Upper lobe of left lung (tissue), 6 donors: ENCODE results near the gene GPATCH8. TPM values are rescaled to one million over a fixed set of nuclear protein-coding genes. Genes with fewer than 3 reads are reported as not detected.

Experiments
- ATAC-seq, 2 donors: fragments of 200-7000 bp; cut with Tn5 transposase; one replicate each; pipeline ENCODE4 v1.9.1; 2022; ENCODE audit warnings: mild to moderate bottlenecking in 2 of 2, moderate library complexity in 2 of 2; ENCODE audit not compliant: low FRiP score in 2 of 2
- DNase-seq, 2 donors: peaks; one replicate each; pipeline ENCODE4 v3.0.0-alpha.2; 2019 to 2020
- H3K27ac ChIP-seq, 4 donors: fragments of 200-600 bp; sonication (generic); one replicate each; pipeline ENCODE4 v1.5.1; 2016 to 2019
- H3K27me3 ChIP-seq, 4 donors: fragments of 200-600 bp; sonication (generic); one replicate each; pipeline ENCODE4 v1.5.1; 2017 to 2019
- H3K36me3 ChIP-seq, 4 donors: fragments of 200-600 bp; sonication (generic); one replicate each; pipeline ENCODE4 v1.5.1; 2016 to 2019
- H3K4me1 ChIP-seq, 4 donors: fragments of 200-600 bp; sonication (generic); one replicate each; pipeline ENCODE4 v1.5.1; 2018 to 2019
- H3K4me3 ChIP-seq, 4 donors: fragments of 200-600 bp; sonication (generic); one replicate each; pipeline ENCODE4 v1.5.1; 2017 to 2019; ENCODE audit warnings: mild to moderate bottlenecking in 2 of 4, moderate library complexity in 1 of 4
- H3K9me3 ChIP-seq, 4 donors: fragments of 200-600 bp; sonication (generic); one replicate each; pipeline ENCODE4 v1.5.1; 2018 to 2019
- EP300 ChIP-seq, 4 donors: sonication (generic); formaldehyde crosslinking; IDR thresholded peaks; one replicate each; pipeline ENCODE4 v1.5.1; 2017; ENCODE audit warnings: antibody characterized with exemption in 4 of 4, control low read depth in 2 of 4
- POLR2A ChIP-seq, 4 donors: fragments of 450-650 bp; IDR thresholded peaks; one replicate each; pipeline ENCODE4 v1.5.1; 2016 to 2017; ENCODE audit warnings: antibody characterized with exemption in 4 of 4, mild to moderate bottlenecking in 2 of 4
- POLR2AphosphoS5 ChIP-seq, 2 donors: sonication (generic); formaldehyde crosslinking; IDR thresholded peaks; one replicate each; pipeline ENCODE4 v1.5.1; 2017; ENCODE audit warnings: antibody characterized with exemption in 2 of 2
- WGBS, 2 donors: methylation state at CpG; one replicate each; pipeline ENCODE4 v1.1.5; 2017 to 2018; 5-methylcytosine and 5-hydroxymethylcytosine counted together
- total RNA-seq, 6 donors: library from RNA; depleted of rRNA in 4 of 6; stranded (reverse); fragments of >200 nt in 4 of 6; gene quantifications; one replicate each; pipeline versions ENCODE4 v1.1.0 to v1.2.1, GENCODE V29; 2016 to 2021
- TF ChIP-seq, protein P1 (sequence below), 6 experiments: fragments of 450-650 bp in 4 of 6; fragments of 200-600 bp in 2 of 6; sonication (generic) in 2 of 6; IDR thresholded peaks; one replicate each; pipeline ENCODE4 v1.5.1; 2016 to 2019; ENCODE audit warnings: antibody characterized with exemption in 6 of 6
- donor health status: DM: no; HTN: no; CAD: no; lungs with moderate emphysema.
- donor health status: DM: no; HTN: yes; CAD: no; lungs with severe emphysema.

GPATCH8 gene
- total RNA-seq, 6 donors from 2014 or later = 27.2 to 74.5 (median 44.1) TPM

DNA sequence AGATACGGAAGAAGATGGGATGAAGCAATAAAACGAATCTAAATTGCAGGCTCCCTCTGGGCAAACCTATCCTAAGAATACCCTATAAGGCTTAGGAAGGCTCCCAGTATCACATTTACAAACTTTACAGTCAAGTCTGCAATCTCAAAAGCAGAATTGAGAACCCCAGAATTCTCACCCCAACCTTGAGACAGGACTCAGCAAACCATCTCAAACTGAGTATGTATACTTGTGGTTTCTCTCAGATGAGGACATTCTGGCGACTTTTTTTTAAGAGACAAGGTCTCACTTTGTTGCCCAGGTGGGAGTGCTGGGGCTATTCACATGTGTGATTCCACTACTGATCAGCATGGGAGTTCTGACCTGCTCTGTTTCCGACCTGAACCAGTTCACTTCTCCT, 94.4 kb downstream of the GPATCH8 start:
- TF ChIP-seq EP300 (IDR thresholded peaks at IDR 0.05) (no peak), POLR2A (IDR thresholded peaks at IDR 0.05) (no peak), POLR2AphosphoS5 (IDR thresholded peaks at IDR 0.05) (no peak)
- TF ChIP-seq, protein P1, sequence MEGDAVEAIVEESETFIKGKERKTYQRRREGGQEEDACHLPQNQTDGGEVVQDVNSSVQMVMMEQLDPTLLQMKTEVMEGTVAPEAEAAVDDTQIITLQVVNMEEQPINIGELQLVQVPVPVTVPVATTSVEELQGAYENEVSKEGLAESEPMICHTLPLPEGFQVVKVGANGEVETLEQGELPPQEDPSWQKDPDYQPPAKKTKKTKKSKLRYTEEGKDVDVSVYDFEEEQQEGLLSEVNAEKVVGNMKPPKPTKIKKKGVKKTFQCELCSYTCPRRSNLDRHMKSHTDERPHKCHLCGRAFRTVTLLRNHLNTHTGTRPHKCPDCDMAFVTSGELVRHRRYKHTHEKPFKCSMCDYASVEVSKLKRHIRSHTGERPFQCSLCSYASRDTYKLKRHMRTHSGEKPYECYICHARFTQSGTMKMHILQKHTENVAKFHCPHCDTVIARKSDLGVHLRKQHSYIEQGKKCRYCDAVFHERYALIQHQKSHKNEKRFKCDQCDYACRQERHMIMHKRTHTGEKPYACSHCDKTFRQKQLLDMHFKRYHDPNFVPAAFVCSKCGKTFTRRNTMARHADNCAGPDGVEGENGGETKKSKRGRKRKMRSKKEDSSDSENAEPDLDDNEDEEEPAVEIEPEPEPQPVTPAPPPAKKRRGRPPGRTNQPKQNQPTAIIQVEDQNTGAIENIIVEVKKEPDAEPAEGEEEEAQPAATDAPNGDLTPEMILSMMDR (IDR thresholded peaks at IDR 0.05) = no peak
- H3K36me3 ChIP-seq = peaks cover 2 to 18% (median 10%) of the 10 kb centered on the region in 4 donors
- H3K27me3 ChIP-seq = no peaks in the 10 kb centered on the region
- WGBS, 2 donors = 88 to 93% methylated on average over 4 of the region's 4 CpGs
- ATAC-seq = no peak
- no peak for DNase-seq
- H3K4me1 ChIP-seq = no peaks in the 10 kb centered on the region
- no peak overlapping the region for H3K4me3 ChIP-seq
- no peak overlapping the region for H3K27ac ChIP-seq
- no peaks in the 10 kb centered on the region for H3K9me3 ChIP-seq

DNA sequence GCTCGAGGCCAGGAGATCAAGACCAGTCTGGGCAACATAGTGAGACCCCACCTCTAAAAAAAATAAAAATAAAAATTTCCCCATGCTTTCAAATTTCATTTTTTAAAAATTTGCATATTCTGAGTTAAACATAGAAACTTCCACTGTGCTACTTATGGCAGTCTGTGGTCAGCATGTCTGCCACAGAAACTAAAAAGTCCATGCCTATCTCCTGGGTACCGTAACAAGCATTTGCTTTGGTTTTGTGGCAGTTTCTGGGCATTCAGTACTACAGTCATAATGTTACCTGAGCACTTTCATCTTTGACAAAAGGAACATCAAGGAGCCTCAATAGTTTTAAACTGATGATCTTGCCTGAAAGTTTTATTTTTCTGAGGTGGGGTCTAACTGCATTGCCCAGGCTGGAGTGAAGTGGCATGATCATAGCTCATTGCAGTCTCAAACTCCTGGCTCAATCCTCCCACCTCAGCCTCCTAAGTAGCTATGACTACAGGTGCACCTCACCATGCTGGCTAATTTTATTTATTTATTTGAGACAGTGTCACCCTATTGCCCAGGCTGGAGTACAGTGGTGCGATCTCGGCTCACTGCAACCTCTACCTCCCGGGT, 100.5 kb downstream of the GPATCH8 start:
- DNase-seq = no peak
- Histone ChIP-seq H3K27me3 (no peaks in the 10 kb centered on the region), H3K36me3 (peaks cover 25 to 70% (median 50%) of the 10 kb centered on the region in 4 donors), H3K9me3 (no peaks in the 10 kb centered on the region), H3K27ac (no peak overlapping the region), H3K4me3 (no peak overlapping the region), H3K4me1 (no peaks in the 10 kb centered on the region)
- ATAC-seq = no peak
- TF ChIP-seq, protein P1 (IDR thresholded peaks at IDR 0.05) = no peak
- TF ChIP-seq POLR2A (IDR thresholded peaks at IDR 0.05) (no peak), POLR2AphosphoS5 (IDR thresholded peaks at IDR 0.05) (no peak), EP300 (IDR thresholded peaks at IDR 0.05) (no peak)
- WGBS, 2 donors = 94 to 99% methylated on average over 5 of the region's 5 CpGs

GRCh38 chr17:44400226-44400847, 102.9 kb downstream of the GPATCH8 start:
- H3K27me3 ChIP-seq = no peaks in the 10 kb centered on the region
- no peak overlapping the region for H3K27ac ChIP-seq
- ATAC-seq = no peak
- no peaks in the 10 kb centered on the region for H3K4me1 ChIP-seq
- 91 to 95% methylated on average over 3 of the region's 3 CpGs for WGBS, 2 donors
- no peak for DNase-seq
- H3K9me3 ChIP-seq = no peaks in the 10 kb centered on the region
- TF ChIP-seq, protein P1 (IDR thresholded peaks at IDR 0.05) = peak in 3 of 6 experiments; percentile 19 to 42 (median 29)
- no peak for TF ChIP-seq POLR2A (IDR thresholded peaks at IDR 0.05)
- H3K36me3 ChIP-seq = peaks cover 23 to 80% (median 52%) of the 10 kb centered on the region in 4 donors
- H3K4me3 ChIP-seq = no peak overlapping the region

DNA sequence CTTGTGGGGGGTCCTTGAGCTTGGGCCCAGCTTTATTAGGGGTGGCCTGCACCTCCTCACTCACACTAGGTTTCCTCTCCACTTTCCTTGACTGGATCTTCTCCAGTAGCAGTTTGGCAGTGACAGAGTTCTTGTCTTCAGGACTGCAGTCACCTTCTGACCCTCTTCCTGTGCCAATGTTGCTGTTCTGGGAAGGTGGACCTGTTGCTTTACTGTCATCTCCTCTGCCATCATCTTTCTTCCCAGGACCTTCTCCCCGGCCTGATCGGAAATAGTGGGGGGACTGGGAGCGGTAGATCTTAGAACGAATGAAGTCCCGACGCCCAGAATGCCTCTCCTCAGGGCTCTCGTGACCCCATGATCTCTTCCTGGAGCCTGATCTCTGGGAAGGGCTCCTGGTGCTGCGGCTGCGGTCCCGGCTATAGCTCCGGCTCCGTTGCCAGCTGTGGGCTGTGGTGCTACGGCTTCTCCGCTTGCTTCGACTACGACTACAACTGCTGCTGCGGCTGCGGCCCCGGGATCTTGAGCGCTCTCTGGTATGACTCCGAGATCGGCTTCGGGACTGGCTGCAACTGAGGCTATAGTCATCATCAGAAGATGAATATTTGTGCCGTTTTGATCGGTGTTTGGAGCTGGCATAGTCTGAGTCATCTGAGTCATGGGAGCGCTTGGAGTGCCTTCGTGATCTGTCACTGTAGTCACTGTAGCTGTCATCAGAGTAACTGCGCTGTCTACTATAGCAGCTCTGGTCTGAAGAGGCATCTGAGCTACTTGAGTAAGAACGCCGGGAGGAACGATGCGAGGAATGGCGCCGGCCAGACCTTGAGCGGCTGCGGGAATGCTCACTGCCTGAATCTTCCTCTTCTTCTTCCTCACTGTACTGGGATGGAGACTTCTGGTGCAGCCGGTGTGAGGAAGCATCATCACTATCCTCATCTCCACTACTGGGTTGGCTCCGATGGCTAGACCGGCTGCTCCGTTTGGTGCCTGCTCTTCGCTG, 104.2 kb downstream of the GPATCH8 start:
- Histone ChIP-seq H3K36me3 (peaks cover 23 to 69% (median 47%) of the 10 kb centered on the region in 4 donors), H3K9me3 (no peaks in the 10 kb centered on the region), H3K27me3 (no peaks in the 10 kb centered on the region), H3K4me1 (no peaks in the 10 kb centered on the region), H3K27ac (no peak overlapping the region), H3K4me3 (no peak overlapping the region)
- 95 to 96% methylated on average over 41 of the region's 41 CpGs for WGBS, 2 donors
- DNase-seq (peak in 1 of 2 donors; percentile 75), ATAC-seq (no peak)
- TF ChIP-seq POLR2AphosphoS5 (IDR thresholded peaks at IDR 0.05) (no peak), EP300 (IDR thresholded peaks at IDR 0.05) (no peak), POLR2A (IDR thresholded peaks at IDR 0.05) (no peak)
- TF ChIP-seq, protein P1 (IDR thresholded peaks at IDR 0.05) = no peak
